H1 (cell line): Measurements from ENCODE around the gene CUEDC1. TPM values are rescaled to one million over a fixed set of nuclear protein-coding genes. Genes with fewer than 3 reads are reported as not detected.

Source experiments
- CTCF ChIA-PET: fragments of 300-600 bp; sonication (Branson Sonifier 250); formaldehyde crosslinking; loops from one replicate; lab custom pipeline; 2021; ENCODE audit not compliant: partially characterized antibody; lab: Charles Lee
- POLR2A ChIA-PET: fragments of 300-600 bp; sonication (Branson Sonifier 250); formaldehyde crosslinking; loops from one replicate; lab custom pipeline; 2021; ENCODE audit warnings: inconsistent platforms; ENCODE audit not compliant: partially characterized antibody; lab: Charles Lee
- DNase-seq, 2 experiments: peaks; one replicate each; pipeline versions ENCODE4 v3.0.0 to v3.0.0-alpha.2; 2010 to 2022; ENCODE audit warnings: low spot score in 2 of 2, low read depth in 1 of 2, mixed read lengths in 1 of 2
- FAIRE-seq: peaks from 2 replicates; lab custom pipeline; 2011; peaks lifted over from hg19 to GRCh38; lab: Jason Lieb, UNC
- H2AFZ ChIP-seq: 2 replicates; pipeline ENCODE4 v1.8.1; 2012; ENCODE audit warnings: low read length, inconsistent platforms
- H2AK5ac ChIP-seq: 2 replicates; pipeline ENCODE4 v1.6.1; 2013; ENCODE audit warnings: low read depth, low read length
- H2BK120ac ChIP-seq: replicated peaks from 2 replicates; pipeline ENCODE3; 2013; ENCODE audit warnings: low read depth, low read length, inconsistent platforms
- H2BK12ac ChIP-seq: 2 replicates; pipeline ENCODE4 v1.6.1; 2013; ENCODE audit warnings: low read depth, low read length
- H2BK15ac ChIP-seq: 2 replicates; pipeline ENCODE4 v1.6.1; 2013; ENCODE audit warnings: low read length
- H2BK20ac ChIP-seq: 2 replicates; pipeline ENCODE4 v1.6.1; 2013; ENCODE audit warnings: low read length
- H2BK5ac ChIP-seq: 2 replicates; pipeline ENCODE4 v1.6.1; 2013; ENCODE audit warnings: low read depth, low read length
- H3K14ac ChIP-seq: 2 replicates; pipeline ENCODE4 v1.6.1; 2013; ENCODE audit warnings: inconsistent platforms; ENCODE audit not compliant: insufficient read length
- H3K18ac ChIP-seq: 2 replicates; pipeline ENCODE4 v1.6.1; 2013; ENCODE audit warnings: low read length; ENCODE audit errors: extremely low read depth
- H3K23ac ChIP-seq: 2 replicates; pipeline ENCODE4 v1.6.1; 2013; ENCODE audit warnings: inconsistent platforms; ENCODE audit not compliant: insufficient read length
- H3K23me2 ChIP-seq: 2 replicates; pipeline ENCODE4 v1.6.1; 2013; ENCODE audit warnings: low read depth, low read length
- H3K27ac ChIP-seq: 2 replicates; pipeline ENCODE4 v1.6.1; 2011; ENCODE audit warnings: low read depth, low read length, inconsistent platforms
- H3K27me3 ChIP-seq, 4 experiments: replicated peaks in 1 of 4; 1 replicate in 1 of 4; 2 replicates in 3 of 4; pipeline versions ENCODE4 v1.6.1 to v1.8.1; 2011 to 2013; ENCODE audit warnings: low read length in 3 of 4, mild to moderate bottlenecking in 3 of 4, inconsistent platforms in 2 of 4, mixed read lengths in 2 of 4, moderate library complexity in 1 of 4; ENCODE audit not compliant: control insufficient read depth in 3 of 4, insufficient read depth in 3 of 4; ENCODE audit errors: extremely low read depth in 1 of 4
- H3K36me3 ChIP-seq, 4 experiments: 2 replicates each; pipeline versions ENCODE4 v1.6.1 to v1.8.1; 2011 to 2013; ENCODE audit warnings: mild to moderate bottlenecking in 4 of 4, low read length in 3 of 4, moderate library complexity in 2 of 4, control low read depth in 1 of 4, inconsistent platforms in 1 of 4; ENCODE audit not compliant: insufficient read depth in 4 of 4, control insufficient read depth in 2 of 4
- H3K4ac ChIP-seq: replicated peaks from 2 replicates; pipeline ENCODE3; 2013; ENCODE audit warnings: low read length, low read depth, mixed read lengths, inconsistent platforms; ENCODE audit not compliant: insufficient read length
- H3K4me1 ChIP-seq, 4 experiments: replicated peaks in 1 of 4; 1 replicate in 1 of 4; 2 replicates in 3 of 4; pipeline versions ENCODE4 v1.6.1 to v1.8.1; 2011 to 2013; ENCODE audit warnings: low read length in 3 of 4, inconsistent platforms in 2 of 4, mixed read lengths in 1 of 4; ENCODE audit not compliant: insufficient read depth in 4 of 4, control insufficient read depth in 3 of 4
- H3K4me2 ChIP-seq, 2 experiments: 2 replicates each; pipeline versions ENCODE4 v1.6.1 to v1.8.1; 2011 to 2013; ENCODE audit warnings: low read depth in 2 of 2, low read length in 2 of 2, control low read depth in 1 of 2, inconsistent platforms in 1 of 2, mild to moderate bottlenecking in 1 of 2; ENCODE audit not compliant: insufficient read depth in 1 of 2
- H3K4me3 ChIP-seq, 4 experiments: fragments of 200-600, 300-600 bp in 1 of 4; sonication (generic), shearing (Covaris generic), sonication (Bioruptor Twin) in 1 of 4; 2 replicates each; pipeline versions ENCODE4 v1.5.1 to v1.8.1; 2011 to 2016; ENCODE audit warnings: low read length in 4 of 4, low read depth in 3 of 4, control low read depth in 2 of 4, inconsistent platforms in 2 of 4, mild to moderate bottlenecking in 2 of 4, mixed read lengths in 1 of 4, moderate library complexity in 1 of 4; ENCODE audit not compliant: insufficient read depth in 2 of 4; ENCODE audit errors: extremely low read depth in 1 of 4
- H3K56ac ChIP-seq: replicated peaks from 2 replicates; pipeline ENCODE3; 2013; ENCODE audit warnings: low read depth, mild to moderate bottlenecking, mixed read lengths, low read length, inconsistent platforms; ENCODE audit not compliant: insufficient read length
- H3K79me1 ChIP-seq: 2 replicates; pipeline ENCODE4 v1.6.1; 2013; ENCODE audit warnings: low read depth, low read length, control low read depth
- H3K79me2 ChIP-seq, 2 experiments: 2 replicates each; pipeline versions ENCODE4 v1.6.1 to v1.8.1; 2012 to 2013; ENCODE audit warnings: low read length in 2 of 2, mild to moderate bottlenecking in 2 of 2, inconsistent platforms in 1 of 2; ENCODE audit not compliant: insufficient read depth in 2 of 2, control insufficient read depth in 1 of 2
- H3K9ac ChIP-seq, 4 experiments: replicated peaks in 1 of 4; 1 replicate in 1 of 4; 2 replicates in 3 of 4; pipeline versions ENCODE4 v1.6.1 to v1.8.1; 2011 to 2013; ENCODE audit warnings: low read depth in 3 of 4, low read length in 3 of 4, control low read depth in 2 of 4, mild to moderate bottlenecking in 2 of 4, moderate library complexity in 2 of 4, inconsistent platforms in 1 of 4; ENCODE audit errors: extremely low read depth in 1 of 4
- H3K9me3 ChIP-seq, 2 experiments: 2 replicates each; pipeline versions ENCODE4 v1.6.1 to v1.8.1; 2012 to 2013; ENCODE audit warnings: mild to moderate bottlenecking in 2 of 2, moderate library complexity in 2 of 2, control low read depth in 1 of 2, inconsistent platforms in 1 of 2, low read depth in 1 of 2, low read length in 1 of 2, mixed read lengths in 1 of 2; ENCODE audit not compliant: insufficient read depth in 2 of 2
- H4K20me1 ChIP-seq, 2 experiments: replicated peaks in 1 of 2; 2 replicates each; pipeline versions ENCODE3 to v1.8.1; 2011 to 2013; ENCODE audit warnings: inconsistent platforms in 2 of 2, low read length in 2 of 2, mild to moderate bottlenecking in 1 of 2; ENCODE audit not compliant: insufficient read depth in 2 of 2, control insufficient read depth in 1 of 2
- H4K5ac ChIP-seq: 2 replicates; pipeline ENCODE4 v1.6.1; 2013; ENCODE audit warnings: low read length, low read depth, mixed read lengths, inconsistent platforms; ENCODE audit not compliant: insufficient read length
- H4K8ac ChIP-seq: 2 replicates; pipeline ENCODE4 v1.8.0; 2013; ENCODE audit warnings: mild to moderate bottlenecking, moderate library complexity, low read length, inconsistent platforms; ENCODE audit not compliant: insufficient read depth; ENCODE audit errors: extremely low read depth
- H4K91ac ChIP-seq: replicated peaks from 2 replicates; pipeline ENCODE3; 2013; ENCODE audit warnings: low read length, mixed read lengths, inconsistent platforms; ENCODE audit not compliant: insufficient read length
- ASH2L ChIP-seq: fragments of 200-600, 300-600 bp; sonication (generic); IDR thresholded peaks from one replicate; pipeline ENCODE4 v1.7.1; 2017; ENCODE audit warnings: low read length
- BACH1 ChIP-seq: IDR thresholded peaks from 2 replicates; pipeline ENCODE4 v1.6.1; 2012; ENCODE audit warnings: low read length, improper control_type of control experiment
- BCL11A ChIP-seq, 2 experiments: IDR thresholded peaks; one replicate each; pipeline ENCODE4 v1.6.1; 2011; ENCODE audit warnings: low read depth in 2 of 2, low read length in 2 of 2, mild to moderate bottlenecking in 2 of 2
- BRCA1 ChIP-seq: IDR thresholded peaks from 2 replicates; pipeline ENCODE4 v1.6.1; 2012; ENCODE audit warnings: low read depth, low read length, improper control_type of control experiment
- CBX5 ChIP-seq: fragments of 300-800, 300-1000 bp; sonication (generic); IDR thresholded peaks from 2 replicates; pipeline ENCODE4 v1.7.1; 2016; ENCODE audit warnings: antibody characterized with exemption, low read length, low read depth
- CBX8 ChIP-seq: fragments of 300-800, 300-1000 bp; sonication (generic); IDR thresholded peaks from 2 replicates; pipeline ENCODE4 v1.7.1; 2016; ENCODE audit warnings: low read depth, low read length, borderline replicate concordance
- FOSL1 ChIP-seq: IDR thresholded peaks from 2 replicates; pipeline ENCODE4 v1.6.1; 2011; ENCODE audit warnings: mild to moderate bottlenecking, low read depth, low read length, moderate library complexity; ENCODE audit not compliant: insufficient read depth
- NRF1 ChIP-seq: IDR thresholded peaks from 2 replicates; pipeline ENCODE4 v1.6.1; 2011; ENCODE audit warnings: mild to moderate bottlenecking, low read depth, low read length, improper control_type of control experiment
- RBBP5 ChIP-seq: IDR thresholded peaks from 2 replicates; pipeline ENCODE4 v1.7.1; 2012; ENCODE audit warnings: low read depth, mild to moderate bottlenecking, inconsistent platforms, low read length, moderate library complexity, borderline replicate concordance
- SAP30 ChIP-seq: fragments of 300-600 bp; sonication (generic); IDR thresholded peaks from 2 replicates; pipeline ENCODE4 v1.7.1; 2012; ENCODE audit warnings: low read length, moderate library complexity, mild to moderate bottlenecking, inconsistent platforms; ENCODE audit not compliant: insufficient read depth, insufficient replicate concordance
- SP1 ChIP-seq: IDR thresholded peaks from 2 replicates; pipeline ENCODE4 v1.6.1; 2011; ENCODE audit warnings: low read depth, low read length
- TCF12 ChIP-seq: IDR thresholded peaks from 2 replicates; pipeline ENCODE4 v1.6.1; 2011; ENCODE audit warnings: low read depth, mild to moderate bottlenecking, low read length
- WGBS, 2 experiments: shearing (Covaris generic) in 1 of 2; methylation state at CpG; one replicate each; pipeline versions ENCODE4 v1.1.6 to v1.1.7; 2013 to 2015; ENCODE audit warnings: low lambda C conversion rate in 2 of 2, mixed read lengths in 2 of 2, inconsistent platforms in 1 of 2, low coverage in 1 of 2, missing lambda C conversion rate in 1 of 2; ENCODE audit not compliant: insufficient replicate concordance in 2 of 2, insufficient coverage in 1 of 2, insufficient read length in 1 of 2; ENCODE audit errors: extremely low coverage in 1 of 2, missing lambda C conversion rate in 1 of 2; 5-methylcytosine and 5-hydroxymethylcytosine counted together
- polyA plus RNA-seq, 7 experiments: library from polyadenylated mRNA; depleted of rRNA in 3 of 7; stranded (reverse) in 5 of 7; unstranded in 2 of 7; fragments of >200 nt in 5 of 7; fragments of 200-250 nt in 2 of 7; gene quantifications; 1 replicate in 5 of 7; 2 replicates in 1 of 7; 4 replicates in 1 of 7; pipeline versions ENCODE4 v1.2.1 to v1.2.3, GENCODE V29; 2011 to 2013; ENCODE audit warnings: missing spikeins in 2 of 7, mixed read lengths in 2 of 7
- total RNA-seq: library from RNA; stranded (reverse); fragmentation: NEBNext Ultra II Directional; extraction: Animal tissue kit (Norgen Biotek cat#: 25700); gene quantifications from 2 replicates; pipeline ENCODE4 v1.2.1, GENCODE V29; 2021

CUEDC1 gene
- total and polyA plus RNA-seq, 2 of the 8 experiments (the other 6 are each of a cell fraction or from before 2014, with no cell fraction given) = 4.0 to 10.7 TPM

GRCh38 chr17:57892820-57893595, 62.2 kb downstream of the CUEDC1 start:
- H3K9ac ChIP-seq = peak overlapping the region in 2 of 4 experiments; percentile 30 to 32; a peak in 1 of 7 replicates
- TF ChIP-seq BCL11A (IDR thresholded peaks at IDR 0.05; ENCODE audit: low read depth in 2 of 2, low read length in 2 of 2) = no peak
- no peak for TF ChIP-seq TCF12
- no peak for TF ChIP-seq BACH1
- no peak for TF ChIP-seq CBX8
- TF ChIP-seq SP1 = no peak
- TF ChIP-seq ASH2L = peak; percentile 76
- TF ChIP-seq CBX5 = no peak
- no peak for TF ChIP-seq FOSL1
- TF ChIP-seq RBBP5 = peak; percentile 67; the same call in 1 of the 2 replicates
- peak; percentile 4 for TF ChIP-seq SAP30
- TF ChIP-seq NRF1 = no peak
- TF ChIP-seq BRCA1 = no peak

More at GRCh38 chr17:57892820-57893595, 62.2 kb downstream of the CUEDC1 start:
- Histone ChIP-seq H3K23ac (no peak overlapping the region), H2BK20ac (peak overlapping the region; percentile 40), H4K20me1 (no peaks in the 10 kb centered on the region), H3K79me2 (no peaks in the 10 kb centered on the region), H3K79me1 (no peaks in the 10 kb centered on the region), H3K23me2 (no peaks in the 10 kb centered on the region), H3K18ac (peak overlapping the region; percentile 85), H3K56ac (no peak overlapping the region), H4K8ac (peak overlapping the region; percentile 73; the same call in 1 of the 2 replicates), H2AK5ac (0 out of 2 replicates have a peak overlapping the region, but pooled peaks have one; percentile 8), H3K27me3 (no peaks in the 10 kb centered on the region), H3K4ac (peak overlapping the region; percentile 92), H2AFZ (peak overlapping the region; percentile 40), H2BK12ac (peak overlapping the region; percentile 91), H3K9me3 (no peaks in the 10 kb centered on the region), H3K4me2 (peak overlapping the region in 1 of 2 experiments; percentile 29; a peak in 2 of 4 replicates), H2BK15ac (peak overlapping the region; percentile 95; the same call in 1 of the 2 replicates), H3K36me3 (no peaks in the 10 kb centered on the region), H4K5ac (peak overlapping the region; percentile 10), H3K4me3 (peak overlapping the region in 1 of 4 experiments; percentile 1; a peak in 1 of 8 replicates), H4K91ac (peak overlapping the region; percentile 79), H3K27ac (peak overlapping the region; percentile 54), H2BK5ac (peak overlapping the region; percentile 90), H3K14ac (no peak overlapping the region), H3K4me1 (peaks cover 8 to 13% (median 12%) of the 10 kb centered on the region in 4 experiments), H2BK120ac (peak overlapping the region; percentile 95)
- POLR2A ChIA-PET = interaction anchor here (0.6 to 2.0 kb wide), 12 partner anchors 12 to 114 kb away, joined by 3 to 9 read pairs (median 4); partner anchors contain the start of genes CUEDC1, SRSF1 and VEZF1
- CTCF ChIA-PET = interaction anchor here (0.6 to 9.0 kb wide), 36 partner anchors 8 to 221 kb away, joined by 3 to 205 read pairs (median 5); partner anchors contain the start of gene SRSF1
- WGBS, 2 experiments = 65% methylated on average over 16 of the region's 16 CpGs; no CpG with 5 or more reads in 1 of the 2 experiments
- FAIRE-seq (no peak), DNase-seq (peak in 1 of 2 experiments; percentile 71)
